Measurements from ENCODE around the gene COLEC12. TPM values are rescaled to one million over a fixed set of nuclear protein-coding genes. Genes with fewer than 3 reads are reported as not detected.

The COLEC12 gene
- total and polyA plus RNA-seq, 2 experiments from 2014 or later: 19.4 to 25.9 TPM

DNA sequence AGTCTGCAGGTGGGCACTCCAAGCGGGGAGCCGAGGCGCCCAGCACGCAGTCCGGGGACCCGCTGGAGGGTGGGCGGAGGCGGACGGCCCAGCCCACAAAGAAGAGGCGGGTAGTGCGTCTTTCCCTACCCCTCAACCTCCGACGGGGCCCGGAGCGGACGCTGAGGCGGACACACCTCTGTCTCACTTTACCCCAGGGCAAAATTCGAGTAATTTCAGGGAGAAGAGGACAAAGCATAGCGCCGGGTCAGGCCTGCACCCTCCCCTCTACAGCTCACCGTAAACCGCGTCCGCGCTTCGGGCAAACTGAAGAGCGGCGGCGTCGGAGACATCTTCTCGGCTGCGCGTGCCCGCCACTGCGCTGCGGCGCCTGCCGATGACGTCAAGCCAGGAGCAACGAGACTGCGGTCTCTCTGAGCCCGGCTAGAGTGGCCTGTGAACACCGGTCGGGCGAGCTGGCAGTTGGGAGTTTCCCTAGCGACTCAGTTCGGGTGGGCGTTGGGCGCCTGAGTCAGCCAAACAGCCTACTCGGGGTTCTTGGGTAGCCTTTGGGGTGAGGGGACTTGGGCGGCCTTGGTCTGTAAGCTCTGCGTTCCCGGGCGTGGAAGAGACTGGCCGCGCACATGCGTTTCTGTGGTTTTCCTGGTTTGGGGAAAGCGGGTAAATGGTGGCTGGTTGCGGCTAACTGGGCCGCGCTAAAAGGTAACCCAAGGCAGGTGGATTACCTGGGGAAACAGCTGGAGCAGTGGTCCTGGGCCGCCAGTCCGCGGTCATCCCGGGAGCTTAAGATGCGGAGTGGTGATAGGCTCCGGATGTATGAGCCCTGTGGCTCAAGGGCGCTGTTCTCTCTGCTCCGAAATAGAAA lies 232.6 kb downstream of the COLEC12 start, which contains the start of gene THOC1:
TSS of gene THOC1 (minus strand) at position 360 of the 865 bp plus-strand sequence. CDS start at position 332, 28 bp downstream.
- Histone ChIP-seq H3K9ac (peak within 1 kb of the TSS; percentile 100), H3K9me3 (ENCODE audit: low read depth) (no peaks in the 10 kb centered on the region), H3F3A (ENCODE audit: insufficient read depth) (no peaks in the 10 kb centered on the region), H4K20me1 (ENCODE audit: insufficient read depth) (no peaks in the 10 kb centered on the region), H3K79me2 (ENCODE audit: insufficient read depth) (peaks cover 30% of the 10 kb centered on the region), H3K4me3 (peak within 1 kb of the TSS; percentile 97), H3K27me3 (replicated peaks; ENCODE audit: insufficient read depth) (no peaks in the 10 kb centered on the region), H3K27ac (peak within 1 kb of the TSS; percentile 96), H3K36me3 (ENCODE audit: low read depth) (peaks cover 6% of the 10 kb centered on the region), H3K9me2 (ENCODE audit: insufficient read depth) (no peaks in the 10 kb centered on the region), H3K4me1 (ENCODE audit: insufficient read depth) (peaks cover 9% of the 10 kb centered on the region), H2AFZ (peak within 1 kb of the TSS; percentile 90), H3K4me2 (ENCODE audit: unreplicated experiment) (peak within 1 kb of the TSS; percentile 96)
- DNase-seq: peak; percentile 99
- in situ Hi-C loops (cut with MboI): no loop called here
- WGBS, 2 experiments (ENCODE audit: low coverage in 1 of 2, low lambda C conversion rate in 2 of 2, missing lambda C conversion rate in 2 of 2): 1% methylated on average over 67 to 69 of the region's 69 CpGs
- no peak for TF ChIP-seq EZH2 (IDR thresholded peaks at IDR 0.05; ENCODE audit: insufficient read depth, poor library complexity, severe bottlenecking)
- no peak for TF ChIP-seq EZH2phosphoT487 (IDR thresholded peaks at IDR 0.05; ENCODE audit: insufficient read depth, low read depth)

GRCh38 chr18:267380-267687 lies 233.2 kb downstream of the COLEC12 start:
- Histone ChIP-seq H4K20me1 (ENCODE audit: insufficient read depth) (no peaks in the 10 kb centered on the region), H2AFZ (peak overlapping the region; percentile 90), H3K27ac (peak overlapping the region; percentile 96), H3K27me3 (replicated peaks; ENCODE audit: insufficient read depth) (no peaks in the 10 kb centered on the region), H3K4me1 (ENCODE audit: insufficient read depth) (peaks cover 9% of the 10 kb centered on the region), H3K9me2 (ENCODE audit: insufficient read depth) (no peaks in the 10 kb centered on the region), H3K4me2 (ENCODE audit: unreplicated experiment) (peak overlapping the region; percentile 96), H3K9me3 (ENCODE audit: low read depth) (no peaks in the 10 kb centered on the region), H3K4me3 (peak overlapping the region; percentile 97), H3K79me2 (ENCODE audit: insufficient read depth) (peaks cover 30% of the 10 kb centered on the region), H3F3A (ENCODE audit: insufficient read depth) (0 out of 2 replicates have a peak, but pooled peaks cover 4% of the 10 kb centered on the region), H3K9ac (peak overlapping the region; percentile 100), H3K36me3 (ENCODE audit: low read depth) (peaks cover 6% of the 10 kb centered on the region)
- in situ Hi-C loops (cut with MboI): no loop called here
- DNase-seq: no peak
- 2 to 4% methylated on average over 9 of the region's 9 CpGs for WGBS, 2 experiments (ENCODE audit: low coverage in 1 of 2, low lambda C conversion rate in 2 of 2, missing lambda C conversion rate in 2 of 2)
- no peak for TF ChIP-seq EZH2 (IDR thresholded peaks at IDR 0.05; ENCODE audit: insufficient read depth, poor library complexity, severe bottlenecking)
- no peak for TF ChIP-seq EZH2phosphoT487 (IDR thresholded peaks at IDR 0.05; ENCODE audit: insufficient read depth, low read depth)

Other genes with a start within 250 kb of the COLEC12 start
- gene THOC1, start 232.7 kb downstream of the COLEC12 start, total RNA-seq (2014; rRNA removed; shearing (Covaris generic)): 26.8 and 28.3 TPM in 2 replicates
- gene THOC1, start 232.7 kb downstream of the COLEC12 start, polyA plus RNA-seq (2016; fragmentation: Nextera tagmentation; extraction: Ambion mirVana): 23.2 and 23.3 TPM in 2 replicates
- not detected in 2 replicates for gene CETN1, start 79.7 kb upstream of the COLEC12 start, total RNA-seq (2014; rRNA removed; shearing (Covaris generic))
- gene CETN1, start 79.7 kb upstream of the COLEC12 start, polyA plus RNA-seq (2016; fragmentation: Nextera tagmentation; extraction: Ambion mirVana): not detected in 2 replicates
- not detected in 2 replicates for gene CLUL1, start 96.3 kb upstream of the COLEC12 start, total RNA-seq (2014; rRNA removed; shearing (Covaris generic))
- not detected in 2 replicates for gene CLUL1, start 96.3 kb upstream of the COLEC12 start, polyA plus RNA-seq (2016; fragmentation: Nextera tagmentation; extraction: Ambion mirVana)
- gene TYMS, start 157.0 kb upstream of the COLEC12 start, total RNA-seq (2014; rRNA removed; shearing (Covaris generic)): 16.8 and 17.7 TPM in 2 replicates
- gene TYMS, start 157.0 kb upstream of the COLEC12 start, polyA plus RNA-seq (2016; fragmentation: Nextera tagmentation; extraction: Ambion mirVana): 71.5 and 72.8 TPM in 2 replicates
- gene ENOSF1, start 211.9 kb upstream of the COLEC12 start, total RNA-seq (2014; rRNA removed; shearing (Covaris generic)): 17.5 and 24.3 TPM in 2 replicates
- gene ENOSF1, start 211.9 kb upstream of the COLEC12 start, polyA plus RNA-seq (2016; fragmentation: Nextera tagmentation; extraction: Ambion mirVana): 18.0 and 20.0 TPM in 2 replicates

Data from GM23248 (cell line).